HEK293 (cell line): ENCODE data around the gene RBM18.

Experiments used
- HOXC10 ChIP-seq: sonication (generic); formaldehyde crosslinking; IDR thresholded peaks from 2 replicates; pipeline ENCODE4 v1.8.1; 2023; ENCODE audit warnings: mild to moderate bottlenecking, missing genetic modification reagents
- SP3 ChIP-seq: fragments of 450-650 bp; formaldehyde crosslinking; IDR thresholded peaks from 2 replicates; pipeline ENCODE4 v1.5.1; 2016; ENCODE audit warnings: missing biosample characterization, missing genetic modification characterization
- TRIM28 ChIP-seq: IDR thresholded peaks from 2 replicates; pipeline ENCODE4 v1.6.1; 2011; ENCODE audit warnings: low read length, control low read depth, borderline replicate concordance
- TSHZ1 ChIP-seq: fragments of 450-650 bp; formaldehyde crosslinking; IDR thresholded peaks from 2 replicates; pipeline ENCODE4 v1.5.1; 2016; ENCODE audit warnings: missing biosample characterization, missing genetic modification characterization, borderline replicate concordance
- ZNF2 ChIP-seq: fragments of 450-650 bp; formaldehyde crosslinking; IDR thresholded peaks from 2 replicates; pipeline ENCODE4 v1.5.1; 2016; ENCODE audit warnings: missing biosample characterization, missing genetic modification characterization
- ZNF366 ChIP-seq: fragments of 450-650 bp; formaldehyde crosslinking; conservative IDR thresholded peaks from 2 replicates; pipeline ENCODE4 v1.5.1; 2016; ENCODE audit warnings: missing biosample characterization, missing genetic modification characterization
- ZNF37A ChIP-seq: fragments of 450-650 bp; IDR thresholded peaks from 2 replicates; pipeline ENCODE4 v1.5.1; 2018; ENCODE audit warnings: missing biosample characterization, missing genetic modification characterization
- ZNF398 ChIP-seq: fragments of 450-650 bp; formaldehyde crosslinking; IDR thresholded peaks from 2 replicates; pipeline ENCODE4 v1.5.1; 2017; ENCODE audit warnings: missing biosample characterization, missing genetic modification characterization
- ZNF624 ChIP-seq: fragments of 450-650 bp; formaldehyde crosslinking; IDR thresholded peaks from 2 replicates; pipeline ENCODE4 v1.5.1; 2017; ENCODE audit warnings: missing biosample characterization, missing genetic modification characterization
- ZNF747 ChIP-seq: fragments of 450-650 bp; formaldehyde crosslinking; IDR thresholded peaks from 2 replicates; pipeline ENCODE4 v1.5.1; 2016; ENCODE audit warnings: missing biosample characterization, missing genetic modification characterization
- TF ChIP-seq, protein P1 (sequence below): fragments of 450-650 bp; formaldehyde crosslinking; IDR thresholded peaks from 2 replicates; pipeline ENCODE4 v1.5.1; 2016; ENCODE audit warnings: missing biosample characterization, missing genetic modification characterization
- TF ChIP-seq, protein P2 (sequence below): fragments of 450-650 bp; formaldehyde crosslinking; IDR thresholded peaks from 2 replicates; pipeline ENCODE4 v1.5.1; 2016; ENCODE audit warnings: missing biosample characterization, missing genetic modification characterization

- no peak for TF ChIP-seq SP3 (tag by site-specific recombination)
- TF ChIP-seq ZNF37A (tag by site-specific recombination) = no peak
- no peak for TF ChIP-seq ZNF366
- TF ChIP-seq, protein P1, sequence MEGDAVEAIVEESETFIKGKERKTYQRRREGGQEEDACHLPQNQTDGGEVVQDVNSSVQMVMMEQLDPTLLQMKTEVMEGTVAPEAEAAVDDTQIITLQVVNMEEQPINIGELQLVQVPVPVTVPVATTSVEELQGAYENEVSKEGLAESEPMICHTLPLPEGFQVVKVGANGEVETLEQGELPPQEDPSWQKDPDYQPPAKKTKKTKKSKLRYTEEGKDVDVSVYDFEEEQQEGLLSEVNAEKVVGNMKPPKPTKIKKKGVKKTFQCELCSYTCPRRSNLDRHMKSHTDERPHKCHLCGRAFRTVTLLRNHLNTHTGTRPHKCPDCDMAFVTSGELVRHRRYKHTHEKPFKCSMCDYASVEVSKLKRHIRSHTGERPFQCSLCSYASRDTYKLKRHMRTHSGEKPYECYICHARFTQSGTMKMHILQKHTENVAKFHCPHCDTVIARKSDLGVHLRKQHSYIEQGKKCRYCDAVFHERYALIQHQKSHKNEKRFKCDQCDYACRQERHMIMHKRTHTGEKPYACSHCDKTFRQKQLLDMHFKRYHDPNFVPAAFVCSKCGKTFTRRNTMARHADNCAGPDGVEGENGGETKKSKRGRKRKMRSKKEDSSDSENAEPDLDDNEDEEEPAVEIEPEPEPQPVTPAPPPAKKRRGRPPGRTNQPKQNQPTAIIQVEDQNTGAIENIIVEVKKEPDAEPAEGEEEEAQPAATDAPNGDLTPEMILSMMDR (tag by site-specific recombination) = no peak
- TF ChIP-seq ZNF624 = no peak
- TF ChIP-seq ZNF398 (tag by site-specific recombination) = no peak
- no peak for TF ChIP-seq ZNF2 (tag by site-specific recombination)
- TF ChIP-seq ZNF747 (tag by site-specific recombination) = no peak
- no peak for TF ChIP-seq TSHZ1 (tag by site-specific recombination)
- no peak for TF ChIP-seq HOXC10 (CRISPR knock-in tag)
- TF ChIP-seq, protein P2, sequence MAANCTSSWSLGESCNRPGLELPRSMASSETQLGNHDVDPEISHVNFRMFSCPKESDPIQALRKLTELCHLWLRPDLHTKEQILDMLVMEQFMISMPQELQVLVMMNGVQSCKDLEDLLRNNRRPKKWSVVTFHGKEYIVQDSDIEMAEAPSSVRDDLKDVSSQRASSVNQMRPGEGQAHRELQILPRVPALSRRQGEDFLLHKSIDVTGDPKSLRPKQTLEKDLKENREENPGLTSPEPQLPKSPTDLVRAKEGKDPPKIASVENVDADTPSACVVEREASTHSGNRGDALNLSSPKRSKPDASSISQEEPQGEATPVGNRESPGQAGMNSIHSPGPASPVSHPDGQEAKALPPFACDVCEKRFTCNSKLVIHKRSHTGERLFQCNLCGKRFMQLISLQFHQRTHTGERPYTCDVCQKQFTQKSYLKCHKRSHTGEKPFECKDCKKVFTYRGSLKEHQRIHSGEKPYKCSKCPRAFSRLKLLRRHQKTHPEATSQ (tag by site-specific recombination) = no peak
- no peak for TF ChIP-seq TRIM28
These were observed 71.6 kb downstream of the RBM18 start for GRCh38 chr9:122192914-122193525.
